Measurements from ENCODE around the gene TPM4.

TPM4 gene

GRCh38 chr19:16124953-16125352, 48.7 kb downstream of the TPM4 start:
- Histone ChIP-seq H3K4me3 (ENCODE audit: low read length) (no peak overlapping the region), H3K27me3 (ENCODE audit: control insufficient read depth, low read length) (no peaks in the 10 kb centered on the region), H3K36me3 (ENCODE audit: control insufficient read depth, low read length) (peaks cover 96% of the 10 kb centered on the region), H3K4me2 (ENCODE audit: low read length) (no peak overlapping the region), H3K9me2 (replicated peaks; ENCODE audit: control insufficient read depth, low read length) (no peaks in the 10 kb centered on the region), H4K20me1 (ENCODE audit: control insufficient read depth, insufficient read depth, low read depth, low read length) (no peaks in the 10 kb centered on the region), H3K79me2 (ENCODE audit: control insufficient read depth, low read length) (peaks cover 21% of the 10 kb centered on the region), H3F3A (ENCODE audit: control insufficient read depth, insufficient read depth) (no peaks in the 10 kb centered on the region), H3K27ac (ENCODE audit: low read depth, low read length) (no peak overlapping the region), H3K9me3 (ENCODE audit: control insufficient read depth, insufficient read depth, low read length) (no peaks in the 10 kb centered on the region), H3K4me1 (ENCODE audit: control insufficient read depth, low read length) (peaks cover 3% of the 10 kb centered on the region)
- TF ChIP-seq CTCF (IDR thresholded peaks at IDR 0.05; ENCODE audit: low read depth, low read length, poor library complexity, severe bottlenecking) (no peak), EZH2phosphoT487 (IDR thresholded peaks at IDR 0.05; ENCODE audit: borderline replicate concordance, low read length) (no peak)

- TF ChIP-seq EZH2phosphoT487 (IDR thresholded peaks at IDR 0.05; ENCODE audit: borderline replicate concordance, low read length) (no peak), CTCF (IDR thresholded peaks at IDR 0.05; ENCODE audit: low read depth, low read length, poor library complexity, severe bottlenecking) (no peak)
- Histone ChIP-seq H3K36me3 (ENCODE audit: control insufficient read depth, low read length) (peaks cover 91% of the 10 kb centered on the region), H3K27me3 (ENCODE audit: control insufficient read depth, low read length) (no peaks in the 10 kb centered on the region), H4K20me1 (ENCODE audit: control insufficient read depth, insufficient read depth, low read depth, low read length) (no peaks in the 10 kb centered on the region), H3K4me3 (ENCODE audit: low read length) (no peak overlapping the region), H3K9me2 (replicated peaks; ENCODE audit: control insufficient read depth, low read length) (no peaks in the 10 kb centered on the region), H3K9me3 (ENCODE audit: control insufficient read depth, insufficient read depth, low read length) (no peaks in the 10 kb centered on the region), H3F3A (ENCODE audit: control insufficient read depth, insufficient read depth) (no peaks in the 10 kb centered on the region), H3K27ac (ENCODE audit: low read depth, low read length) (no peak overlapping the region), H3K4me2 (ENCODE audit: low read length) (no peak overlapping the region), H3K4me1 (ENCODE audit: control insufficient read depth, low read length) (no peaks in the 10 kb centered on the region), H3K79me2 (ENCODE audit: control insufficient read depth, low read length) (peaks cover 14% of the 10 kb centered on the region; the same call in 1 of the 2 replicates)
Measured at GRCh38 chr19:16125737-16126495, 49.6 kb downstream of the TPM4 start.

GRCh38 chr19:16127080-16127479, 50.8 kb downstream of the TPM4 start:
- Histone ChIP-seq H3K36me3 (ENCODE audit: control insufficient read depth, low read length) (peaks cover 91% of the 10 kb centered on the region), H3K79me2 (ENCODE audit: control insufficient read depth, low read length) (0 out of 2 replicates have a peak, but pooled peaks cover 3% of the 10 kb centered on the region), H3K9me2 (replicated peaks; ENCODE audit: control insufficient read depth, low read length) (no peaks in the 10 kb centered on the region), H4K20me1 (ENCODE audit: control insufficient read depth, insufficient read depth, low read depth, low read length) (no peaks in the 10 kb centered on the region), H3K27me3 (ENCODE audit: control insufficient read depth, low read length) (no peaks in the 10 kb centered on the region), H3K4me3 (ENCODE audit: low read length) (no peak overlapping the region), H3K9me3 (ENCODE audit: control insufficient read depth, insufficient read depth, low read length) (no peaks in the 10 kb centered on the region), H3K27ac (ENCODE audit: low read depth, low read length) (no peak overlapping the region), H3K4me1 (ENCODE audit: control insufficient read depth, low read length) (no peaks in the 10 kb centered on the region), H3K4me2 (ENCODE audit: low read length) (no peak overlapping the region), H3F3A (ENCODE audit: control insufficient read depth, insufficient read depth) (no peaks in the 10 kb centered on the region)
- no peak for TF ChIP-seq EZH2phosphoT487 (IDR thresholded peaks at IDR 0.05; ENCODE audit: borderline replicate concordance, low read length)

GRCh38 chr19:16127776-16128371, 51.6 kb downstream of the TPM4 start:
- Histone ChIP-seq H3K27me3 (ENCODE audit: control insufficient read depth, low read length) (no peaks in the 10 kb centered on the region), H3K27ac (ENCODE audit: low read depth, low read length) (no peak overlapping the region), H3K9me3 (ENCODE audit: control insufficient read depth, insufficient read depth, low read length) (no peaks in the 10 kb centered on the region), H3K4me3 (ENCODE audit: low read length) (no peak overlapping the region), H3K9me2 (replicated peaks; ENCODE audit: control insufficient read depth, low read length) (no peaks in the 10 kb centered on the region), H3K36me3 (ENCODE audit: control insufficient read depth, low read length) (peaks cover 91% of the 10 kb centered on the region), H3F3A (ENCODE audit: control insufficient read depth, insufficient read depth) (0 out of 2 replicates have a peak, but pooled peaks cover 1% of the 10 kb centered on the region), H4K20me1 (ENCODE audit: control insufficient read depth, insufficient read depth, low read depth, low read length) (no peaks in the 10 kb centered on the region), H3K4me1 (ENCODE audit: control insufficient read depth, low read length) (no peaks in the 10 kb centered on the region), H3K4me2 (ENCODE audit: low read length) (no peak overlapping the region), H3K79me2 (ENCODE audit: control insufficient read depth, low read length) (0 out of 2 replicates have a peak, but pooled peaks cover 3% of the 10 kb centered on the region)
- no peak for TF ChIP-seq EZH2phosphoT487 (IDR thresholded peaks at IDR 0.05; ENCODE audit: borderline replicate concordance, low read length)
